Heart left ventricle (tissue), 13 donors: ENCODE data around the gene ADGRV1.

Experiments
- CTCF ChIP-seq, 12 donors: fragments of 200-600 bp; sonication (generic) in 4 of 12; IDR thresholded peaks; one replicate each; pipeline versions ENCODE4 v1.5.0 to v1.8.0; 2018 to 2022; ENCODE audit warnings: antibody characterized with exemption in 12 of 12, mild to moderate bottlenecking in 5 of 12
- POLR2A ChIP-seq, 2 donors: fragments of 450-650 bp; IDR thresholded peaks; one replicate each; pipeline ENCODE4 v1.6.1; 2017; ENCODE audit warnings: antibody characterized with exemption in 2 of 2, mild to moderate bottlenecking in 2 of 2, moderate library complexity in 2 of 2
- donor health status: ischemic (EF 13 %, LVEDD 7.1; RV severe dilation, severe dysfunction).
- donor health status: DM: no; HTN: yes; CAD: no.
- donor health status: DM: no; HTN: no; CAD: no.
- donor health status: ischemic (EF 25% LVEDD 6.9; RV normal size, moderate dysfunction).
- donor health status: ischemic (EF 25% LVEDD 5.7; RV mildly dilated, moderate dysfunction).
- donor health status: ischemic (EF 35%, LVEDD 5.7; RV mildly dilated, moderate dysfunction).
- donor health status: nonischemic (EF 11% LVEDD 7.7; RV severe dilation, severe dysfunction).
- donor health status: DM: yes; HTN: yes; CAD: no.
- donor health status: PGD.
- donor health status: ischemic (EF 29% LVEDD 5.4; RV normal size, mild dysfunction).
- donor health status: nonischemic (EF 23%, LVEDD 6.1; RV moderate dilation, normal function).

- TF ChIP-seq CTCF (IDR thresholded peaks at IDR 0.05) (no peak), POLR2A (IDR thresholded peaks at IDR 0.05) (no peak)
Observed at GRCh38 chr5:90598293-90598692, 39.7 kb downstream of the ADGRV1 start.
